ENCODE results near the gene SORL1.

GRCh38 chr11:121582296-121582695 lies 130.2 kb downstream of the SORL1 start:
- TF ChIP-seq, protein P1, sequence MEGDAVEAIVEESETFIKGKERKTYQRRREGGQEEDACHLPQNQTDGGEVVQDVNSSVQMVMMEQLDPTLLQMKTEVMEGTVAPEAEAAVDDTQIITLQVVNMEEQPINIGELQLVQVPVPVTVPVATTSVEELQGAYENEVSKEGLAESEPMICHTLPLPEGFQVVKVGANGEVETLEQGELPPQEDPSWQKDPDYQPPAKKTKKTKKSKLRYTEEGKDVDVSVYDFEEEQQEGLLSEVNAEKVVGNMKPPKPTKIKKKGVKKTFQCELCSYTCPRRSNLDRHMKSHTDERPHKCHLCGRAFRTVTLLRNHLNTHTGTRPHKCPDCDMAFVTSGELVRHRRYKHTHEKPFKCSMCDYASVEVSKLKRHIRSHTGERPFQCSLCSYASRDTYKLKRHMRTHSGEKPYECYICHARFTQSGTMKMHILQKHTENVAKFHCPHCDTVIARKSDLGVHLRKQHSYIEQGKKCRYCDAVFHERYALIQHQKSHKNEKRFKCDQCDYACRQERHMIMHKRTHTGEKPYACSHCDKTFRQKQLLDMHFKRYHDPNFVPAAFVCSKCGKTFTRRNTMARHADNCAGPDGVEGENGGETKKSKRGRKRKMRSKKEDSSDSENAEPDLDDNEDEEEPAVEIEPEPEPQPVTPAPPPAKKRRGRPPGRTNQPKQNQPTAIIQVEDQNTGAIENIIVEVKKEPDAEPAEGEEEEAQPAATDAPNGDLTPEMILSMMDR (IDR thresholded peaks at IDR 0.05) = no peak
- TF ChIP-seq POLR2AphosphoS5 (IDR thresholded peaks at IDR 0.05) (no peak), POLR2A (IDR thresholded peaks at IDR 0.05; ENCODE audit: low read depth) (no peak), EP300 (IDR thresholded peaks at IDR 0.05) (no peak)
